Stomach (tissue), 4 donors: Measurements from ENCODE around the gene NLRP12.

Source experiments
- EP300 ChIP-seq: sonication (generic); formaldehyde crosslinking; IDR thresholded peaks from one replicate; pipeline ENCODE4 v1.6.1; 2017; ENCODE audit warnings: antibody characterized with exemption
- POLR2A ChIP-seq, 4 donors: fragments of 450-650 bp; IDR thresholded peaks; one replicate each; pipeline ENCODE4 v1.6.1; 2016; ENCODE audit warnings: antibody characterized with exemption in 4 of 4, control low read depth in 2 of 4, mild to moderate bottlenecking in 1 of 4, moderate library complexity in 1 of 4
- TF ChIP-seq, protein P1 (sequence below), 7 experiments: fragments of 450-650 bp in 4 of 7; fragments of 200-600 bp in 3 of 7; sonication (generic) in 3 of 7; IDR thresholded peaks; one replicate each; pipeline ENCODE4 v1.5.1; 2016 to 2019; ENCODE audit warnings: antibody characterized with exemption in 7 of 7, control low read depth in 2 of 7, mild to moderate bottlenecking in 1 of 7

DNA sequence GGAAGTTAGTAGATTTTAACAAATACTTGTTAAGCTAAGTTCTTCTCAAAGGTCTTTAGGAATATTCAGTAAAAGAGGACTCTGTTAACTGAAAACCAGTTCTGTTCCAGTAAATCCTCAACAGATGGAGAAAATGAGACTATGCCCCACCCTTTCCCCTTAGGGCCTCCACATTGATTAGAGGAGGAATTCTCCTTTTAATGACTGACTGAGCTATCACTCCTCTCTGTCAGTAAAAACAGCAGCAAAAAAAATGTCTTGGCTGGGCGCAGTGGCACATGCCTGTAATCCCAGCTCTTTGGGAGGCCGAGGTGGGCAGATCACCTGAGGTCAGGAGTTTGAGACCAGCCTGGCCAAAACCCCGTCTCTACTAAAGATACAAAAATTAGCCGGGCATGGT lies 50.1 kb downstream of the NLRP12 start:
- TF ChIP-seq POLR2A (IDR thresholded peaks at IDR 0.05) = no peak
- TF ChIP-seq, protein P1, sequence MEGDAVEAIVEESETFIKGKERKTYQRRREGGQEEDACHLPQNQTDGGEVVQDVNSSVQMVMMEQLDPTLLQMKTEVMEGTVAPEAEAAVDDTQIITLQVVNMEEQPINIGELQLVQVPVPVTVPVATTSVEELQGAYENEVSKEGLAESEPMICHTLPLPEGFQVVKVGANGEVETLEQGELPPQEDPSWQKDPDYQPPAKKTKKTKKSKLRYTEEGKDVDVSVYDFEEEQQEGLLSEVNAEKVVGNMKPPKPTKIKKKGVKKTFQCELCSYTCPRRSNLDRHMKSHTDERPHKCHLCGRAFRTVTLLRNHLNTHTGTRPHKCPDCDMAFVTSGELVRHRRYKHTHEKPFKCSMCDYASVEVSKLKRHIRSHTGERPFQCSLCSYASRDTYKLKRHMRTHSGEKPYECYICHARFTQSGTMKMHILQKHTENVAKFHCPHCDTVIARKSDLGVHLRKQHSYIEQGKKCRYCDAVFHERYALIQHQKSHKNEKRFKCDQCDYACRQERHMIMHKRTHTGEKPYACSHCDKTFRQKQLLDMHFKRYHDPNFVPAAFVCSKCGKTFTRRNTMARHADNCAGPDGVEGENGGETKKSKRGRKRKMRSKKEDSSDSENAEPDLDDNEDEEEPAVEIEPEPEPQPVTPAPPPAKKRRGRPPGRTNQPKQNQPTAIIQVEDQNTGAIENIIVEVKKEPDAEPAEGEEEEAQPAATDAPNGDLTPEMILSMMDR (IDR thresholded peaks at IDR 0.05) = no peak
- no peak for TF ChIP-seq EP300
